HG03025 (cell line): ENCODE data around the gene SCN2B.

Experiments
- ATAC-seq: cut with Tn5 transposase; IDR thresholded peaks from one replicate; pipeline ENCODE4 v1.9.1; 2021; ENCODE audit warnings: mild to moderate bottlenecking, moderate library complexity; ENCODE audit not compliant: unreplicated experiment, low FRiP score

SCN2B gene, protein sequence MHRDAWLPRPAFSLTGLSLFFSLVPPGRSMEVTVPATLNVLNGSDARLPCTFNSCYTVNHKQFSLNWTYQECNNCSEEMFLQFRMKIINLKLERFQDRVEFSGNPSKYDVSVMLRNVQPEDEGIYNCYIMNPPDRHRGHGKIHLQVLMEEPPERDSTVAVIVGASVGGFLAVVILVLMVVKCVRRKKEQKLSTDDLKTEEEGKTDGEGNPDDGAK

DNA sequence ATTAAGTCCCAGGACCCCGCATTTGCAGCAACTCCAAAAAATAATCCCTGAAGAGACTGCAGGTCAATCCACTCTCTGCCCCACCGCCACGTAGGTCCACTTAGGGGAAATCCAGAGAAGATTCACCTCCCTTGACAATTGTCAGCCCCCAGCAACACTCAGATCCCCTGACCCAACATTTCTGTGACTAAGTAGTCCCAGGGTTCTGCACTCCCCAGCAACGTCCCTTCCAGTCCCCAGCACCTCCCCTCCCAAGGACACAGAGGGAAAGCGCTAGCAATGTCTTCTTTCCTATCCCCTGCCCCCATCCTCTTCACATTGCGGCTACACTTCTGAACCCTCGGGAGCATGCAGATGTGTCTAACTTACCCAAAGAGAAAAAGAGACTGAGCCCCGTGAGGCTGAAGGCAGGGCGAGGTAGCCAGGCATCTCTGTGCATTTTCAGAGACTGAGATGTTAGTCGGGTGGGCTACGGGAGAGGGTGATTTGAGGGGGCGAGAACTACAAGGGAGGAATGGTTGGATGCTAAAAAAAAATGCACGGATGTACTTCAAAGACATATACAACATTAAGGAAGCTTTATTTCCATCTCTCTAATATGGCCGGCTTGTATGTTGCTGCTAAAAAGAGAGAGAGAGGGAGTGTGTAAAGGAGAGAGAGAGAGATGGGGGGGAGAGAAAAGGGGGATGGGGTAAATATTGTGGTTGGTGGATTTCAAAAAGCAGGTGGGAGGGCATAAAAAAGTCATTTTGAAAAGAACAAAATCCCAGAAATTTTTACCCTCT lies at the start of gene SCN2B:
TSS of gene SCN2B (minus strand) at position 647 of the 785 bp plus-strand sequence. CDS start at position 439, 208 bp downstream.
- no peak for ATAC-seq

DNA sequence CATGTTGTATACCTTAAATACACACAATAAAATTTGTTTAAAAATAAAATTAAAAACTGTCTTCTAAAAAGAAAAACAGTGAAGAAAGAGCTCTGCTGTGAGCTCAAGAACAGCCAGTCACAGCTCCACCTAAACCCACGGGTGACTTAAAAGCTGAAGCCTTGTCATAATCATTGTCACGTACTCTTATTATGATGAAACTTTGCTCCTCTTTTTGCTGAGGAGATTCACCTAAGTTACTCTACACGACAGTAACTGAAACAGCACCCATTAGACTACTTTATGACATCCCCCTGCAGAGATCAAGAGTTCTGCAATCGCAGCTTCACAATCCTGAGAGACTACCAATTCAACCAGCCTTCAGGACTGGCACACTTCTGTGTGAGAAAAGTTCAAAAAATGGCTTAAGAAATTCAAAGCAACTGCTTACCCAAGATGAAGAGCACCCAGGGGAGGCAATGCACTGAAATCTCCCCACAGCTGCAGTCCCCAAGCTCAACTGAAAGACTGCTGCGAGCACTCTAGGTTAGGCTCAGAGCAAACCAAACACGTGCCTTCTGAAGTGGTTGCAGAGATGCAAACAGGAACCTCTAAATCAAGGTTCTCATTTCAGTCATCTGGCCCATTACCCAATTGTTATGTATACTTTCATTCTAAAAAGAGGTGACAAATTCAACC lies 48.2 kb upstream of the SCN2B start, which contains the start of gene JAML:
TSS of gene JAML (minus strand) at position 501 of the 678 bp plus-strand sequence. CDS start 10,145 bp downstream, outside the sequence.
- ATAC-seq, result no peak

DNA sequence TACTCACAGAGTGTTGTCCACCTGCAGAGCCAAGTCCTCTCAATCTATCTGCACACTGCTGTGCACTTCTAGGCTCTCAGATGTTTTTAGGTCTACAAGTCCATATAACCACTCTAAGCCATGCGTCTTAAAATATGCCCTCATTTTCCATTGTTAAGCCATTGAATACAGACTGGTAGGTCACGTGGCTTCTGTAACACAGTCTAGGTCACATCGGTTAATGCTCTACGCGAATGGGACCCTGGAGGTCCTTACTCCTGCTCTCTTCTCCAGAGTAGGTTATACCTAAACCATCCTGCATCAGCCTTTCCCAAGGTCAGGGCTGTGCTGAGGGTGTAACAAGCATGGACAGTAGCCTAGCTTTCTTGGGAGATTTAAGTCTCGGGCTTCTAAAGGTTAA lies 47.6 kb upstream of the SCN2B start:
- no peak for ATAC-seq

DNA sequence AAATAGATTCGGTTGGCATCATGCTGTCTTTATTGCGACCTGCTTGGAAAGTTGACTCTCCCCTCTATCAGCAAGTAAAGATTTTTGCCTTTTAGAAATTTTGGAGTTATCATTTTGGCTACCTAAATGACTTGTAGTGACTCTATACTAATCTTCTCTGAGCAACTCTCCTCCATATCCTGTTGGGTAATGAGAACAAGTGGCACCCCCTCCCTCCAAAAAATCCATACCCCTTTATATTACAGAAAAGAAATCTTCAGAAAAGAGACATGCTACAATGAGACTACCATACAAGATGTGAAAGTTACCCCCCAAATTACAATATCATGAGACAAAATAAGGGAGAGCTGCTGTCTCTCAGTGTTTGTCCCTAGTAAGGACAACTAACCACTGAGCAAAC lies 47.1 kb upstream of the SCN2B start:
- no peak for ATAC-seq

DNA sequence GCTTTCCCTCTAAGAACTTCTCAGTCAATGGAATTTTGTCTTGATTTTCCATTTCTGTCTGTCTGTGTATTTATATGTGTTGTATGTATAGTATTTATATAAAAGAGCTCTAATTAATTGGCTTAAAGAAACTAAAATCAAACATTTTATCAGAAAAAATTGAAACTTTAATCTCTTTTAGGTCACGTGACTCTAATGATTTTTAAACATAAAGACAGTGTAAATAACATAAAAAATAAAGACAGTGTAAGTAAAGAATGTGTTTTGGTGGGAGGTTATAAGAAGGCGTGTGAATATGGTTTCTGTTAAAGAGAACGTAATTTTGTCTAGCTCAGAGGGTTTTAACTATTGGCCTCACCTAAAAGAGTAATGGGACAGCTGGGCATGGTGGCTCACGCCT lies 46.0 kb upstream of the SCN2B start:
- ATAC-seq, result no peak

DNA sequence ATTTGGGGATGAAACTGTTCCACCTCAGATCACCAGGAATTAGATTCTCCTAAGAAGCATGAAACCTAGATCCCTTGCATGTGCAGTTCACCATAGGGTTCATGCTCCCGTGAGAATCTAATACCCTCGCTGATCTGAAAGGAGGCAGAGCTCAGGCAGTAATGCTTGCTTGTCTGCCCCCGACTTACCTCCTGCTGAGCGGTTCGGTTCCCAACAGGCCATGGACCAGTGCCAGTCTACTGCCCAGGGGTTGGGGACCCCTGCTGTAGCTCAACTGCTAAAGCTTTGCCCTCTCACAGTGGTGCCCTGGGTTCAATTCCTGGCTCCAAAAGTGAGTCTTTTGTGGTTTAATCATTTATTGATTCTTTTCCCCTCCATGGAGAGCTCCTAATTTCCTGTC lies 45.0 kb upstream of the SCN2B start:
- no peak for ATAC-seq

DNA sequence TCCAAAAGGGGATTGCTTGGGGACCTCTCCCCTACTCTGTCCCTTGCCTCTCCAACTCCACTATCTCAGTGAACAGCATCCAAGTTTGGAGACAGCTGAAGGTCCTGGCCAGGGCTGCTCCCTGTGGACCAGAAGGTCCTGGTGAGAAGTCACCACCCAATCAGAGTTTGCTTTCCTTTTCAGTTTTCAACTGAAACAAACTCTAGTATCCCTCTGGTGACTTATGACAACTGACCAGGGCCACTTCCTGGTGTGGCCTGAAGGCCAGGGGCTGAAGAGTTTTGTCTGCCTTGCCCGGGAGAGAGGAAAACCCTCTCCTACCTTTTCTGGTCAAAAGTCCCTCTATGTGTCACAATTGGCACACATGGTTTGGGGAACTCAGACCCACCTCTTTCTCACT lies 43.3 kb upstream of the SCN2B start:
- ATAC-seq, result no peak

DNA sequence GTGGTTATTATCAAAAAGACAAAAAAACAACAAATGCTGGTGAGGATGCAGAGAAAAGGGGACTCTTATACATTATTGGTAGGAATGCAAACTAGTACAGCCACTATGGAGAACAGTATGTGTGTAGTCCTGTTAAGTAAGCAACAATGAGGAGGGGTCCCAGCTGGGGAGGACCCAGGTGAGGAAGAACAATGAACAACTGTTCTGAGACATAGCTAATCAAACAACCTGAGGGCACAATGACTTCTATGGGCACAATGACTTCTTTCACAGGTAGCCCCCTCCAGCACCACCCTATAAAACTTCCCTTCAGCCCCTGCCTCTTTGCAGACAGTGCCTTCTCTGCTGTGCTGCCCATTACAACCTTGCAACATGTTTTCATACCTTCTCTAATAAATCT lies 42.8 kb upstream of the SCN2B start:
- ATAC-seq, result no peak

DNA sequence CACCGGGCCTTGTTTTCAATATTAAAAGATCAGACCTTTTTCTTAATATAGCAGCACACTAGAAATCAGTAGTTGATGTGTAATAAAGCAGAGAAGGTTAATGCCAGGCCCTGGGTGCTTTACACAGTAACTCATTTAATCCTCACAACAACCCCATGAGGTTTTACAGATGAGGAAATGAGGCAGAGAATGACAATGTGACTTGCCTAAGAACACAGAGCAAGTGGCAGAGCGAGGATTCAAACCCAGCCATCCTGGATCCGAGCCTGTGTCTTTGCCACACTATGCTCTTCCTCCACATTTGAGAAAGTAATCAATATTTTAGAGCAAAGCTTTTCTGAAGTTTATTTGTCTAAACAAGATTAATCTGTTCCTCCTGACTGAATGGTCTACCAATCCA lies 41.1 kb upstream of the SCN2B start:
- ATAC-seq, result no peak

DNA sequence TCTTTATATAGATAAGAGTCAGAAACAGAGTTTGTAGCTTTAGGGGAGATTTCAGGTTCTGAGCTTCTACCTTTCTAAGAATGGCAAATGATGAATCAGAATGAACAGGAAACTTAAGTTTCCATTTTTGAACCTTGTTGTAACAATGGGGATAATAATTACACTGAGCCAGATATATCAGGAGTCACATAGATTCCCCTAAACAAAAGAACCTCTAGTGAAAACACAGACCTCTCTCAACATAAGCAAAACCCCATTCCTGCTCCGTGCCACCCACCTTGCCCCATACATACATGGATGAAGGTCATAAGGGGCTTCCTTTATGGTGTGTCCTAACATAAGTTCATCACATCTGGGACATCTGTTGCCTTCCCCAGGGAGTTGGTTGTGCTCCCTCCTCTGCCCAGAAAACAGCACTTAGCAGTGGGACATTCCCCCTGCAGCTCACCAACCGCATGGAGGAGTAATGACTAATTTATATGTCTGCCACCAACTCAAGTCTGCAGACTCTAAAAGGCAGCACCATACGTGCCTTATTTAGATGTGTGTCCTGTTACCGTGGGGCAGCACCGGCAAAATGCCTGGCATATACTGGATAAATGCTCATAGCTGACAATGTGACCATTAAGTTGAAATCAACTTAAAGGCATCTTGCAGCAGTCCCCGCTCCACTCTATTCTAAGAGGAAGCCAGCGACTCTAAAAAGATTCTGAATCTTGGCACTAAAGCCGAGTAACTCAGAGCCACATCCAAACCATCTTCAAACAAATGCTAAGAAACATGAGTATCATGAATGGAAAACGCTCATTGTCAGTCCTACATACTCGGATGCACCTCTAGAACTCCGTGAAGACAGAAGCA lies 40.4 kb upstream of the SCN2B start:
- ATAC-seq, result no peak

DNA sequence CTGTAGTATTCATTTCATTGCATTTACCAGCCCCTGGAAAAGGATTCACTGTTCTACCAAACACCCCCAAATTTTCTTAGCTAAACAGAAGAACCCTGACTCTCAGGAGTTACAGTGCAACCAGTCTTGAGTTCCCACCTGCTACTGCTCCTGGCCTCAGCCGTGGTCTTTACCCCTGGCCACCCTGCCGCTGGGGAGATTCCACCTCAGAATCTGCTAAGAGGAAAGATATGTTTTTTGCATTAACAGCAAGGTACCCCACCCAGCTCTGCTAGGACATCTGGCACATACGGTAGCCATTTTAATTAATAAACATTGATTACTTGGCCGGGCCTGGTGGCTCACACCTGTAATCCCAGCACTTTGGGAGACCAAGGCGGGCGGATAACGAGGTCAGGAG lies 39.3 kb upstream of the SCN2B start:
- ATAC-seq, result no peak

DNA sequence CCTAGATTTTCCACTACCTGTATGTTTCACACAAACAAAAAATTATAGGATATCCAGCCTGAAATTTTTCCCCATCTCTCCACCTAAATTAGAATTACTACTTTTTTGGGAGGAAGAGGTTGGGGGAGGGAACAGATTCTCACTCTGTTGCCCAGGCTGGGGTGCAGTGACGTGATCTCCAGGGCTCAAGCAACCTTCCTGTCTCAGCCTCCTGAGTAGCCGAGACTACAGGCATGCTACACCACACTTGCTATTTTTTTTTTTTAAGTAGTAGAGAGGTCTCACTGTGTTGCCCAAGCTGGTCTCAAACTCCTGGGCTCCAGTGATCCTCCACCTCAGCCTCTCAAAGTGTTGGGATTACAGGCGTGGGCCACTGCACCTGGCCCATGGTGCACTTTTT lies 38.8 kb upstream of the SCN2B start:
- no peak for ATAC-seq

DNA sequence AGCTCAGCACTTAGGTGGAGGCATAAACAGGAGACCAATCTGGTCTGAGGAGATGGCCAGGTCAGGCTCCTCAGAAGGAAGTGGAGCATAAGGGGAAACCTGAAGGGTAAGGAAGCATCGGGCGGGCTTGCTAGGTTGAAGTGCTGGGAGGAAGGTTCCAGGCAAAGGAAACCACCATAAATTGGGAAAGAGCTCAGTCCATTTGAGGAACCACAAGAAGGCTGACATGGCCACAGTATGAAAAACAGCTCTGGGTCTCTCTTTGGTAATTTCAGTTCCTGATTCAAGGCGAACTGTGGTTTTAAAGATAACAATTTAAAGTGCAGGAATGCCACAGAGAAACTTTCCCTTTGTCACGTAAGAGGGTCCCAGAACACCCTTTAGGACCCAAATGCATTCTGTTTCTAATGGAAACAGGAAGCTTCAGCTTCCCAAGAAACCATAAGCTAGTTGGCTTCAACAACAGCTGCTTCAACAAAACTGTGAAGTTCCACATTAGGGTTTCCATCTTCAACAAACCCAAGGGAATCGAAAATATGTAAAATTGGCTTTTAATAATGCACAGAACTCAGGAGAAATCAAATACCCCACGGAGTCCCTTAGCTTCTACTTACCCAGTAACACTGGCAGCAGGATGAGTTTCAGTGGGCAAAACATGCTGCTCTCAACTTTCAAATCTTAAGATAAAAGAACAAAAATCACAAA lies 37.9 kb upstream of the SCN2B start:
- ATAC-seq, result no peak

DNA sequence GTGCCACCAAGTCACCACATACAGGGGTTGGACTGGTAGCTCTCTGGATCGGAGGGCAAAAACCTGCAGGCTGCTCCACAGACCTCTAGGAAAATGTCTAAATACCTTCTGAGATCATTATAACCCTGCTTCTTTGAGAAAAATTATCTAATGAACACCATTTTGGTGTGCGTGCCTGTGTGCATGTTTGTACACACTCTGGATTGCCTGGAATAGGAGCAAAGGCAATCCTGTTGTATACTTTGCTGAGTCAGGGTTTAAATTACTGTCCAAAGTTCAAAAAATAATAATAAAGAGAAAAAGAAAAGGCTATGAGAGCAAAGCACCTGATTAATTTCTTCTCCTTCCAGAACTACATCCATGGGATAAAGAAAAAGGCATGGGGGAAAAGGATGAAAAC lies 37.3 kb upstream of the SCN2B start:
- ATAC-seq, result no peak

DNA sequence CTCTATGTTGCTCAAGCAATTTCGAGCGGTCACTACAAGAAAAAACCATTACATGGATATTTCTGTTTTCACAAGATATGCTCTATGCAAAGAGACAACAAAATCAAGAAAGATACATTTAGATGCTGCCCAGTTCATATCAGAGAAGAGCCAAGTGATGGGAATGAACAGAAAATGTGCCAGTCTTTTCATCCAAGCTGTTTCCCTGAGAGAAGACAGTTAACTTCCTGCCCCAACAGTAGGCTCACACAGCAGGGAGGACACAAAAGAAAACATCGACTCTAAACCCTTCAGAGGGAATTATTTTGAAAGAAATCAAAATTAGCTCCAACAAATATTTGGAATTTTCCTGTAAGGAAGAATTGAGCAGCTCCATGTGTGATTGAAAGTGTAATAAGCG lies 36.8 kb upstream of the SCN2B start:
- ATAC-seq, result no peak

DNA sequence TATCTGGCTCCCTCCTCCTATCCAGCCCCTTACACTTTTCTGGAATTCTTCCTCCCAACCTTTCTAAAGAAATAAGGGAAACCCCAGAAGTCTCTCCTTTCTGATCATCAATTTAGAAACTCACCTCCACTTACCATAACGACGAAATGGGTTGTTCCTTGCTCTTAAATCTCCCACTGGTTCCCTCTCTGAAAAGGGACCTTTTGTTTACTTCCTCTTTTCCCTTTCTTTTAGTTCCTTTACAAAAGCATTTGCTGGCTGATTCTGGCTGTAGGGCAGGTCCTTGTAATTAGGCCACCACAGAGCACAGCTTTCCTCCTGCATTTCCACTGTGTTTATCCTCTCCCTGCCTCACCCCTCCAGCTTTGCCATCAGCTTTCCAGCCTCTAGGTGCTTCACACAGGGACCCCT lies 36.3 kb upstream of the SCN2B start:
- no peak for ATAC-seq

DNA sequence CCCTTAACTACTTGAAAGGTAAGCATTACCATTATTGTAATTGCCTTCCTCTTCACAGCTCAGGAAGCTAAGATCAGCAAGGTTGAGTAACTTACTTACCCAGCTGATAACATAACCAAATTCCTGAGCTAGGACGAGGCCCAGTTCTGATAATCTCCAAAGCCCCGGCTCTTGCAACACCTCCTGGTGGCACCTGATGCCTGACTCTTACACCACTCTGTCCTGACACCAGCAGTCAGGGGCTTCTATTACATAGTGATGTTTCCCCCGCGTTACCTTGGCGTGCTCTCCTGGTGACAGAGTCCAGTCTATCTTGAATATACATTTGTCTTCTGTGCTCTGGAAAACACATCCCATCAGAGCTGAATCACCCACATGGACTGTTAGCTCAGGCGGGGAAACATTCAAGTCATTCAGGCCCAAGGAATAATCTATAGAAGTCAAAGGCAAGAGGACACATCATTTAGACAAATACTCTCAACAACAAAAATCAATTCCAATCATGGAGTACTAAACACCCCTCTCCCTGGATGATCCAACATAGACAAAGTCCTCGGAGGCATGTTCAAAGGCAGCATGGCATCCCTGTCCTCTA lies 35.8 kb upstream of the SCN2B start:
- ATAC-seq, result no peak

DNA sequence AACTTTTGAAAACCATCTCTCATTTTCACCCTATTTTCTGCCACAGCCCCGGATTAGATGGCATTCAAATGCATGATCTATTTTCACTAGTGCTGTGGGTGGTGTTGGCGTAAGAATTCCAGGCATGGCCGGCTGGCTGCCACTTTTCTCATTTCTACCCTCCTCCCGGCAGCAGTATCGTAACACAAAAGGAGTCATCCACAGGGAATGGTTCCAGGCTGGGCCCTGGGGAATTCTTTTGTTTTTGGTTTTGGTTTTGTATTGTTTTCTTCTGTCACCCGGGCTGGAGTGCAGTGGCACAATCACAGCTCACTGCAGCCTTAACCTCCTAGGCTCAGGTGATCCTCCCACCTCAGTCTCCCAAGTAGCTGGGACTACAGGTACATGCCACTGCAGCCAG lies 34.6 kb upstream of the SCN2B start:
- ATAC-seq, result no peak

DNA sequence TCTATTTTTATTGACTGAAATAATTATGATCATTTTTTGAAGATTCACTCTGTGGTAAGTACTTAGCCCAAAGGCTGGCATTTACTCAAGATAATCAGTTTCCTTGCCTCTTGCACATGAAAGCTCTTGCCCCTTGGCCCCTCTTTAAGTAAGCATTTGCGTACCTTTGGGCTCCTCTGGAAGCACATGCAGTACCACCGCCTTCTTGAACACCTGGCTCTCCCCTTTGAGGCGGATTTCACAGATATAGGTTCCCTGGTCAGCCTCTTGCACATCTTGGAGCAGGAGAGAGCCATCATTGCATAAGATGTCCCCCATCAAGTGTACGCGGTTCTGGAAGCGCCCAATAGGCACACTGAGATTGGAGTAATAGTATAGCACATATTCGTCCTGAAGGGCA lies 33.9 kb upstream of the SCN2B start:
- no peak for ATAC-seq

DNA sequence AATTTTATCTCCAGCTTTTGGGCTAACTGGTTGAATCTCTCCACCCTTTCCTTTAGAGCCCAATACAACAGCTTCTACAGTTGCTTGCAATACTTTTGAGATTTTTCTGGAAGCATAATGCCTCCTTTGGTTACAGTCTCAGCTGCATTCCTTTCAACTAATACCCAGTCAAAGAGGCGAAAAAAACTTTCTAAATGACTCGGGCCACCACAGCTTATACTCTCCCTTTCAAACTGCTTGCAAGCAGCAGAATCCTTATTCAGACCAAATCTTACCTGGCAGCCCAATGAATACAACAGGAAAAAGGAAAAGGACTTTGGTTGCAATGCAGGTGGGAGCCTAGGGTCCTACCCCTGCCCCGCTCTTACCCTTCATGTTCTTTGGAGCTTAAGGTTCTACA lies 32.6 kb upstream of the SCN2B start:
- ATAC-seq, result no peak
